HEK293T (cell line): ENCODE measurements around the gene MAP2K4.

Source experiments
- CTCF ChIA-PET: fragments of 350-600 bp; formaldehyde crosslinking; extraction: SDS; loops from one replicate; lab custom pipeline; 2021; ENCODE audit warnings: antibody characterized with exemption, inconsistent platforms; lab: Yijun Ruan, JAX
- POLR2A ChIA-PET: fragments of 350-600 bp; formaldehyde crosslinking; extraction: SDS; loops from one replicate; lab custom pipeline; 2020; ENCODE audit warnings: antibody characterized with exemption, inconsistent platforms; lab: Yijun Ruan, JAX
- DNase-seq: peaks from one replicate; pipeline ENCODE4 v3.0.0; 2012; ENCODE audit warnings: mixed read lengths; ENCODE audit errors: extremely low spot score
- ARNT ChIP-seq: fragments of 450-650 bp; IDR thresholded peaks from 2 replicates; pipeline ENCODE4 v1.6.1; 2017; ENCODE audit warnings: mild to moderate bottlenecking
- BHLHE40 ChIP-seq: fragments of 450-650 bp; IDR thresholded peaks from 2 replicates; pipeline ENCODE4 v1.6.1; 2016; ENCODE audit warnings: mild to moderate bottlenecking, moderate library complexity, borderline replicate concordance
- CTBP1 ChIP-seq: fragments of 450-650 bp; IDR thresholded peaks from 2 replicates; pipeline ENCODE4 v1.6.1; 2016; ENCODE audit warnings: borderline replicate concordance
- ELF4 ChIP-seq: fragments of 450-650 bp; IDR thresholded peaks from 2 replicates; pipeline ENCODE4 v1.6.1; 2017; ENCODE audit warnings: antibody characterized with exemption
- FOXA1 ChIP-seq: fragments of 450-650 bp; IDR thresholded peaks from 2 replicates; pipeline ENCODE4 v1.6.1; 2016; ENCODE audit warnings: mild to moderate bottlenecking
- FOXK2 ChIP-seq: fragments of 450-650 bp; IDR thresholded peaks from 2 replicates; pipeline ENCODE4 v1.6.1; 2016; ENCODE audit warnings: mild to moderate bottlenecking
- FOXM1 ChIP-seq: fragments of 450-650 bp; IDR thresholded peaks from 2 replicates; pipeline ENCODE4 v1.6.1; 2017; ENCODE audit warnings: mild to moderate bottlenecking, borderline replicate concordance
- HDGF ChIP-seq: fragments of 450-650 bp; IDR thresholded peaks from 2 replicates; pipeline ENCODE4 v1.6.1; 2017; ENCODE audit warnings: antibody characterized with exemption, borderline replicate concordance
- L3MBTL2 ChIP-seq: fragments of 450-650 bp; conservative IDR thresholded peaks from 2 replicates; pipeline ENCODE4 v1.6.1; 2016; ENCODE audit warnings: mild to moderate bottlenecking
- LEF1 ChIP-seq: fragments of 450-650 bp; IDR thresholded peaks from 2 replicates; pipeline ENCODE4 v1.6.1; 2017; ENCODE audit warnings: mild to moderate bottlenecking, borderline replicate concordance
- NFRKB ChIP-seq: fragments of 450-650 bp; IDR thresholded peaks from 2 replicates; pipeline ENCODE4 v1.6.1; 2016; ENCODE audit warnings: mild to moderate bottlenecking, moderate library complexity
- PKNOX1 ChIP-seq: fragments of 450-650 bp; IDR thresholded peaks from 2 replicates; pipeline ENCODE4 v1.6.1; 2016
- SP1 ChIP-seq: fragments of 450-650 bp; IDR thresholded peaks from 2 replicates; pipeline ENCODE4 v1.6.1; 2017
- SUZ12 ChIP-seq: fragments of 450-650 bp; IDR thresholded peaks from 2 replicates; pipeline ENCODE4 v1.6.1; 2016; ENCODE audit warnings: mild to moderate bottlenecking
- TARDBP ChIP-seq: fragments of 450-650 bp; IDR thresholded peaks from 2 replicates; pipeline ENCODE4 v1.6.1; 2016
- ZNF384 ChIP-seq: fragments of 450-650 bp; IDR thresholded peaks from 2 replicates; pipeline ENCODE4 v1.6.1; 2016

The MAP2K4 gene

GRCh38 chr17:11999696-12000095 lies 21.0 kb upstream of the MAP2K4 start:
- CTCF ChIA-PET = no interaction called here
- no peak for DNase-seq
- TF ChIP-seq NFRKB = no peak
- TF ChIP-seq SP1 = no peak
- no peak for TF ChIP-seq FOXM1
- no peak for TF ChIP-seq HDGF
- TF ChIP-seq LEF1 = no peak
- no peak for TF ChIP-seq BHLHE40
- TF ChIP-seq ZNF384 = no peak
- TF ChIP-seq L3MBTL2 = no peak
- POLR2A ChIA-PET = interaction anchor here (3.8 to 4.1 kb wide), 2 partner anchors 9 to 23 kb away, joined by 54 to 88 read pairs; partner anchors contain the start of gene MAP2K4

GRCh38 chr17:12007466-12007865 lies 13.2 kb upstream of the MAP2K4 start:
- TF ChIP-seq PKNOX1 (no peak), ZNF384 (no peak), FOXK2 (no peak), L3MBTL2 (no peak), BHLHE40 (no peak), SP1 (no peak)
- DNase-seq = no peak
- POLR2A ChIA-PET = interaction anchor here (1.3 to 5.5 kb wide), 2 partner anchors 9 to 13 kb away, joined by 5 to 54 read pairs; partner anchors contain the start of genes MAP2K4 and ZNF18
- CTCF ChIA-PET = no interaction called here

DNA sequence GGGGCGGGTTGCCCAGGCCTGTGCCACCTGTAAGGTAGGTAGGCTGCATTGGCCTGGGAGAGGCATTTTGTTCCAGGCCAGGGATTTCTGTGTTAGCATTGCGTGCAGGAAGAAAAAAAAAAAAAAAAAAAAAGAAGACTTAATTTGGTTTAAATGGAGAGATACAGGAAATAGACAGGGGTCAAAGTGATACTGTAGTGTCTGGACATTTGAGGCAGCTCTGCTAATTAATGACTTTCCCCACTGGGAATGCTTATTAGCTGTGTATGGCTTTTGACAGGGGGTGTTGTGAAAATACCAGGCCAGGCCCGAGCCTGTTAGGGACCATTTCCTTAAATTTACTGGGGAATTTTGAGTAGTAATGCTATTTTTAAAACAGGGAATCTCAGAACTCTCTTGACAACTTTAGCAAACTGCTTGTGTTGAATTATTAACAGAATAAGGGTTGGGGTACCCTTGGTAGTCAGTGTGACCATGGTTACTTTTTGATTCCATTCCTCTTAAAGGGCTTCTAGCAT lies 1.0 kb downstream of the MAP2K4 start:
- CTCF ChIA-PET = interaction anchor here (1.4 kb wide), 1 partner anchor 15 kb away, joined by 4 read pairs; no protein-coding TSS in a partner anchor
- DNase-seq = no peak
- POLR2A ChIA-PET = interaction anchor here (0.9 to 6.8 kb wide), 3 partner anchors 9 to 26 kb away, joined by 3 to 88 read pairs (median 3); partner anchors contain the start of gene ZNF18
- TF ChIP-seq FOXK2 (no peak), ZNF384 (peak; percentile 53), FOXA1 (no peak), PKNOX1 (no peak)

DNA sequence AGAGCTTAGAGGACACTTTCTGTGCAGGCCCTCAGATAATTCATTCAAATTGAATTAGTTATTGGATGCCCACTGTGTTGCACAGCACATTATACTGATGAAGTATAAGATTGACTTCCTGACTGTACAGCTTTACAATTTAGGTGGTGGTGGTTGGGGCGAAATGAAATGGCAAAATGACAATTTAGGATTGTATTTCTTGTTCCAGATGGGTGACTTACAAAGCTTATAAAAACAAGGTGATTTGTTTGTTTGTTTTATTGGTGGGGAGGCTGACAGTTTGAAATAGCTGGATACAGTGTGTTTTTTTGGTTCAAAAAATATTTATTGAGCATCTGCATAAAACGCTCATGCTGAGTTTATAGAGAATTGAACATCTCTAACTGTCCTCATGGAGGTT lies 1.6 kb downstream of the MAP2K4 start:
- no peak for TF ChIP-seq SP1
- peak; percentile 74 for TF ChIP-seq PKNOX1
- POLR2A ChIA-PET = interaction anchor here (0.8 to 6.8 kb wide), 4 partner anchors 8 to 25 kb away, joined by 3 to 88 read pairs (median 3); partner anchors contain the start of gene ZNF18
- CTCF ChIA-PET = interaction anchor here (1.4 kb wide), 1 partner anchor 14 kb away, joined by 4 read pairs; no protein-coding TSS in a partner anchor
- DNase-seq = no peak

GRCh38 chr17:12024327-12024726 lies 3.6 kb downstream of the MAP2K4 start:
- DNase-seq = no peak

DNA sequence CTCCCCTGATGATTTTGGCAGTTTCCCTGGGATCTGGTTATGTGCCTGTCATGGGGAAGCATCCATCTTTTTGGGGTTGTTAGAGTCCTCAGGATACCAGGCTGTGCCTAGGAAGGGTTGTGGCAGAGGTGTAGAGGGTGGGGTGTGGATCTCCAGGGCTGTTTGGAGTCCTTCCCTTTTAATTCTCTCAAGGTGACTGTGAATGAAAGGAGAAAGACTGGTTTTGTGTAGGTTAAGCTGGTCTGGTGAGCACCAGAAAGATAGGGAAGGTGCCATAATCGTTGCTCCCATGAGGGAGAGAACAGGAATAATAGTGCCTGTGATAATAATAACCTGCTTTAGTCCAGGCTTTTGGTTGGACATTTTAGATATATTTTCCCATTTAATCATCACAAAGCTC lies 7.0 kb downstream of the MAP2K4 start:
- ChIA-PET CTCF (no interaction called here), POLR2A (interaction anchor here (1.7 kb wide), 1 partner anchor 30 kb away, joined by 4 read pairs; the partner anchor contains the start of gene ZNF18)
- DNase-seq = no peak
- TF ChIP-seq HDGF = no peak
- no peak for TF ChIP-seq L3MBTL2
- no peak for TF ChIP-seq ELF4
- no peak for TF ChIP-seq FOXM1
- TF ChIP-seq CTBP1 = no peak
- no peak for TF ChIP-seq ARNT
- TF ChIP-seq NFRKB = no peak
- no peak for TF ChIP-seq SUZ12
- no peak for TF ChIP-seq FOXA1
- TF ChIP-seq PKNOX1 = no peak
- TF ChIP-seq SP1 = no peak
- TF ChIP-seq LEF1 = no peak
- TF ChIP-seq ZNF384 = no peak
- no peak for TF ChIP-seq TARDBP
- TF ChIP-seq FOXK2 = no peak
- TF ChIP-seq BHLHE40 = no peak

More at GRCh38 chr17:12024327-12024726, 3.6 kb downstream of the MAP2K4 start:
- POLR2A ChIA-PET = interaction anchor here (6.8 kb wide), 1 partner anchor 27 kb away, joined by 88 read pairs; the partner anchor contains the start of gene ZNF18
- no peak for TF ChIP-seq SP1
- no peak for TF ChIP-seq ARNT
- TF ChIP-seq L3MBTL2 = no peak
- TF ChIP-seq SUZ12 = no peak
- TF ChIP-seq HDGF = no peak
- no peak for TF ChIP-seq LEF1
- no peak for TF ChIP-seq BHLHE40
- CTCF ChIA-PET = interaction anchor here (1.1 kb wide), 1 partner anchor 27 kb away, joined by 3 read pairs; the partner anchor contains the start of gene ZNF18
